Common myeloid progenitor, CD34-positive (primary cell): ENCODE results near the gene TNRC6C.

Source experiments
- CTCF ChIA-PET: fragments of 350-600 bp; sonication (Branson Sonifier 250); formaldehyde crosslinking; loops from one replicate; lab custom pipeline; 2021; ENCODE audit warnings: antibody characterized with exemption; lab: Charles Lee
- POLR2A ChIA-PET: fragments of 350-600 bp; sonication (Branson Sonifier 250); formaldehyde crosslinking; loops from one replicate; lab custom pipeline; 2021; ENCODE audit warnings: antibody characterized with exemption; lab: Charles Lee
- DNase-seq, 3 donors: peaks; one replicate each; pipeline versions ENCODE4 v3.0.0 to v3.0.0-alpha.2; 2013
- H3K27ac ChIP-seq, 2 experiments: 1 replicate in 1 of 2; 2 replicates in 1 of 2; pipeline ENCODE4 v1.7.0; 2013; ENCODE audit warnings: inconsistent platforms in 2 of 2, low read length in 2 of 2, mild to moderate bottlenecking in 2 of 2, low read depth in 1 of 2, moderate library complexity in 1 of 2; ENCODE audit not compliant: severe bottlenecking in 2 of 2, insufficient read depth in 1 of 2, poor library complexity in 1 of 2
- H3K27me3 ChIP-seq, 5 experiments: replicated peaks in 2 of 5; 1 replicate in 3 of 5; 2 replicates in 2 of 5; pipeline versions ENCODE4 v1.6.1 to v1.7.0; 2013; ENCODE audit warnings: low read length in 4 of 5, mild to moderate bottlenecking in 2 of 5, moderate library complexity in 2 of 5, inconsistent platforms in 1 of 5; ENCODE audit not compliant: insufficient read depth in 5 of 5, control insufficient read depth in 4 of 5
- H3K36me3 ChIP-seq, 4 experiments: 1 replicate in 2 of 4; 2 replicates in 2 of 4; pipeline versions ENCODE4 v1.6.1 to v1.7.0; 2013; ENCODE audit warnings: low read length in 3 of 4, control low read depth in 1 of 4, mild to moderate bottlenecking in 1 of 4; ENCODE audit not compliant: control insufficient read depth in 4 of 4, insufficient read depth in 4 of 4
- H3K4me1 ChIP-seq, 4 experiments: 1 replicate in 3 of 4; 2 replicates in 1 of 4; pipeline versions ENCODE4 v1.6.1 to v1.7.1; 2013; ENCODE audit warnings: low read length in 3 of 4, mild to moderate bottlenecking in 3 of 4, control low read depth in 1 of 4, inconsistent platforms in 1 of 4, moderate library complexity in 1 of 4; ENCODE audit not compliant: control insufficient read depth in 4 of 4, insufficient read depth in 4 of 4; ENCODE audit errors: control extremely low read depth in 1 of 4
- H3K4me3 ChIP-seq, 7 experiments: 1 replicate in 4 of 7; 2 replicates in 3 of 7; pipeline versions ENCODE4 v1.5.1 to v1.7.0; 2013; ENCODE audit warnings: mild to moderate bottlenecking in 7 of 7, low read length in 6 of 7, moderate library complexity in 6 of 7, inconsistent platforms in 2 of 7, low read depth in 2 of 7, control low read depth in 1 of 7; ENCODE audit not compliant: insufficient read depth in 4 of 7, control insufficient read depth in 1 of 7; ENCODE audit errors: extremely low read depth in 1 of 7
- H3K9me3 ChIP-seq, 5 experiments: 1 replicate in 4 of 5; 2 replicates in 1 of 5; pipeline versions ENCODE4 v1.6.1 to v1.7.1; 2013; ENCODE audit warnings: low read length in 4 of 5, mild to moderate bottlenecking in 2 of 5, inconsistent platforms in 1 of 5, low read depth in 1 of 5, moderate library complexity in 1 of 5; ENCODE audit not compliant: control insufficient read depth in 4 of 5, insufficient read depth in 2 of 5; ENCODE audit errors: control extremely low read depth in 1 of 5
- WGBS: methylation state at CpG from one replicate; pipeline ENCODE4 v1.1.5; 2013; ENCODE audit not compliant: insufficient coverage; 5-methylcytosine and 5-hydroxymethylcytosine counted together

Gene TNRC6C

DNA sequence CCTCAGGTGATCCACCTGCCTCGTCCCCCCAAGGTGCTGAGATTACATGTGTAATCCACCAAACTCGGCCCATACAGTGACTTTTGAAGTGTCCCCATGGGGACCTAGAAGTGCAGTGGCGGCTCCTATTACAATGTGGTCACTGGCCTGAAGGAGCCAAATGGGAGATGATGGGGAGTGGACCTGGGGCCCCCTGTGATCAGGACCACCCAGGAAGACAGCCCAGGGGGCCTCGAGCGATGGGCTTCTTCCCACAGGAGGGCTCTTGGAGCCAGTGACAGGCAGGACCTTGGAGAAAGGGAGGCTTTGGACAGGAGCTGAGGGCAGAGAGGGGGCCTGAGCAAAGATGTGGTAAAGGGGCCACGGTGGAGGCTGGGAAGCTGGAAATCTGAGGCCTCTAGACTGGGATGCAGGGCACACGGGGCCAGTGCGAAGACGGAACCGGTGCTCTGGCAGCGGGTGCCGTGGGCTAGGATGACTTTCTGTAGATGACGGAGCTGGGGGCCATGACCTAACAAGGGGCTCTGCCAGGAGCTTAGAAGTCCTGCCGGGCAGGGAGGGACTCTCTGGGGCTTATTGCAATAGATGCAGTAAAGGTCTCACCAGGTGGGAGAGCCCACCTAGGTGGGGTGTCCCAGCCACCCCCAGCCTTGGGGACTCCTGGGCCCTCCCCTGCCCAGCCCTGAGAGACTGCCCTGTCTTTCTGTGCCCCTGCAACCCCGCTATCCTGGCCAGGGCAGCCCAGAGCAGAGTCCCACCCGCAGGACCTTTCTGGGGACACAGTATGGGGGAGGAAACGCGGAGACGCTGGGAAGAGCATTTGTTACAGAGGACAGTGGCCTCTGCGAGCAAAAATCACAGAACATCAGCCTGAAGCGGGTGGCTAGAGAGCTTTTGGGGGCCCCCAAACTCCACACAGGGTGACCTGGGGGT is 185.0 kb downstream of the TNRC6C start:
- no peak for DNase-seq
- POLR2A ChIA-PET, result interaction anchor here (0.6 to 1.0 kb wide), 2 partner anchors 10 to 11 kb away, joined by 4 to 5 read pairs; no protein-coding TSS in a partner anchor
- WGBS, result 91% methylated on average over 20 of the region's 21 CpGs
- Histone ChIP-seq H3K27ac (peak overlapping the region in 1 of 2 experiments; percentile 38), H3K4me1 (peaks cover 5 to 70% (median 60%) of the 10 kb centered on the region in 4 experiments), H3K36me3 (peaks cover 0 to 26% (median 15%) of the 10 kb centered on the region in 4 experiments), H3K27me3 (no peaks in the 10 kb centered on the region), H3K4me3 (no peak overlapping the region), H3K9me3 (no peaks in the 10 kb centered on the region)
- CTCF ChIA-PET, result interaction anchor here (0.9 to 2.6 kb wide), 5 partner anchors 8 to 33 kb away, joined by 3 to 14 read pairs (median 4); no protein-coding TSS in a partner anchor

DNA sequence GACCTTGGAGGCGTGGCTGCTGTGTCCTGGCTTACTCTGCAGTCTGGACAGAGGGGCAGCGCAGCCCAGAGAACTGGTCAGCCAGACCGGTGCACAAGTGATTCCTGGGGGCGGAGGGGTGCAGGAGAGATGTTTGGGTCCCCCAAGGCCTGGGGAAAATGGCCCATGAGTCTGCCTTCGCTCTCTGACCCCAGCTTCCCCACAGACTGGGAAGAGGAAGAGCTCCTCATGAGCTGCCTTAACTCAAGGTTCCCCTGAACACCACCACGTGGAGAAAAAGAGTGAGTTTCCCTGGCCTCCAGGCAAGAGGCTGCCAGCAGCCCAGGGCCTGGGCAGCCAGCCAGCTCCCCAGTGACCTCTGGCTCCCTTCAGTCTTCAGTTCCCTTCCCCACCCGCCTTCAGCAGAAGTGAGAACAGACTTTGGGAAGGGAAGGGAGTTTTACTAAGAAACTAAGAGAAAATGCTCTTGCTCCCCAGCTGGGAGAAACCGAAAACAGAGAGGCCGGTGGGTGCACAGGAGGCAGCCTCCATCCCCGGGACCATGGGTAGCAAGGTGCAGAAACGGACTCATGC is 185.7 kb downstream of the TNRC6C start:
- Histone ChIP-seq H3K4me3 (no peak overlapping the region), H3K27me3 (no peaks in the 10 kb centered on the region), H3K36me3 (peaks cover 0 to 20% (median 14%) of the 10 kb centered on the region in 4 experiments), H3K4me1 (peaks cover 5 to 67% (median 57%) of the 10 kb centered on the region in 4 experiments), H3K9me3 (no peaks in the 10 kb centered on the region), H3K27ac (peak overlapping the region in 1 of 2 experiments; percentile 38)
- ChIA-PET POLR2A (interaction anchor here (0.6 to 1.1 kb wide), 3 partner anchors 9 to 27 kb away, joined by 3 to 5 read pairs (median 4); no protein-coding TSS in a partner anchor), CTCF (interaction anchor here (0.6 to 2.6 kb wide), 6 partner anchors 9 to 32 kb away, joined by 3 to 14 read pairs (median 4); partner anchors contain the start of gene TMC8)
- WGBS, result 64% methylated on average over 9 of the region's 11 CpGs
- peak in 2 of 3 donors; percentile 58 to 60 for DNase-seq

DNA sequence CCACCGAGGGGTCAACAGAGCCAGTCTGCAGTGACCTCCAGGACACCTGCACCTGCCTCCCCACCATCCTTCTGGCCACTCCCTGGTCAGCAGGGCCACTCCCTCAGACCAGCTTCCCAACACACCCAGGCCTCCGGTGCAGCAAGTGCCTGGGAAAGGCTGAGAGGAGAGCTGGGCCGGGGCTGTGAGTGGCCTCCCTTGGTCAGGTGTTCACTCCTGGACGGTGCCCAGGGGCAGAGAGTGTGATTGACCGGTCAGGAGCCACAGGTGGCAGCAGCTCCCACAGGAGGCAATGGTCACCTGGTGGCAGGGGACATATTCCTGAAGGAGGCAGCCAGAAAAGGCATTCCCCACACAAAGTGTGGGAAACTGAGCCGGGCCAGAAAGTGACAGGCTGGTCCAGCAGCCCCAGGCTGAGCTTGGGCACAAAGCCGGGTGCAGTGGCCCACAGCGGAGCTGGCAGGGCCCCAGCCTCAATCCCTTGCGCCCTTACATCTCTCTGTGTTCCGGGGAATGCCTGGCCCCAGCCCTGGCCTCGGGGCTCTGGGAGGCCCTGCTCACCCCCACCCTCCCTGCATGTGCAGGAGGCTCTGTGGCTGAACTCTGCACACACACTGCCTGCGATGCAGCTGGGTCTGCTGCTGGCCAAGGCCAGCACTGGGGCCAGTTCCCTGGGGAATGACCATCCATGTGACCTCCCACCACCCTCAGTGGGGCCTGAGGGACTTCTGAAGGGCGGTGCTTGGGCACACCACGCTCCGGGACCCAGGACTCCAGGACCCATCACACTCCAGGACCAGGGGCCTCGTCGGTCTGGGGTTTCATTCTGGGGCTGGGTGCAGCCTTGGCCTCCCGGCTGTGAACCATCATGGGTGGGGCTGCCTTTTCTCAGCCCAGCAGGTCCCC is 186.5 kb downstream of the TNRC6C start:
- POLR2A ChIA-PET, result interaction anchor here (1.0 to 1.1 kb wide), 2 partner anchors 13 to 26 kb away, joined by 3 to 4 read pairs; no protein-coding TSS in a partner anchor
- CTCF ChIA-PET, result interaction anchor here (0.6 to 2.6 kb wide), 7 partner anchors 10 to 32 kb away, joined by 3 to 14 read pairs (median 4); partner anchors contain the start of gene TMC8
- Histone ChIP-seq H3K4me1 (peaks cover 5 to 63% (median 56%) of the 10 kb centered on the region in 4 experiments), H3K36me3 (peaks cover 0 to 19% (median 14%) of the 10 kb centered on the region in 4 experiments), H3K9me3 (no peaks in the 10 kb centered on the region), H3K27ac (peak overlapping the region in 1 of 2 experiments; percentile 34), H3K4me3 (no peak overlapping the region), H3K27me3 (no peaks in the 10 kb centered on the region)
- no peak for DNase-seq
- WGBS, result 91% methylated on average over 16 of the region's 18 CpGs

DNA sequence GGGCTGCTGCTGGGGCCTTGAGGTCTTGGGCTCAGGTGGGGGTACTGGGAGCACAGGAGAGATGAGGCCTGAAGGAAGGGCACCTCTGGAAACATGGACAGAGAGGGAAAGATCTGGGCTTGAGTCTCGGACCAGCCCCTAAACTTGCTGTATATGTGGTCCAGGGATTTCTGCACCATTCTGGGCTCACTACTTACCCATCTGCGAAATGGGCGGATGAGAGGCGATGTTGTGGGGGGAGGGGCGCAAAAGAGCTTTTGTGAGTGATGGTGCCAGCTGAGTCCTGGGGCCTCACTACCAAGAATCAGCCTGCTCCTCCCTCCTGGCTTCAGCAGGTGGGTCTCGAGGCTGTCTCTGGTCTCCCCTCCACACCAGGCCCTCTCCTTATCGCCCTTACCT is 188.0 kb downstream of the TNRC6C start:
- peaks cover 0 to 14% (median 13%) of the 10 kb centered on the region in 4 experiments for H3K36me3 ChIP-seq
- CTCF ChIA-PET, result interaction anchor here (2.5 kb wide), 1 partner anchor 16 kb away, joined by 12 read pairs; no protein-coding TSS in a partner anchor
- no peaks in the 10 kb centered on the region for H3K9me3 ChIP-seq
- no peak for DNase-seq
- no peak overlapping the region for H3K4me3 ChIP-seq
- 100% methylated on average over 5 of the region's 7 CpGs for whole genome bisulfite sequencing
- POLR2A ChIA-PET, result interaction anchor here (0.5 kb wide), 1 partner anchor 27 kb away, joined by 5 read pairs; no protein-coding TSS in a partner anchor
- peaks cover 2 to 49% (median 46%) of the 10 kb centered on the region in 4 experiments for H3K4me1 ChIP-seq
- no peaks in the 10 kb centered on the region for H3K27me3 ChIP-seq
- H3K27ac ChIP-seq, result peak overlapping the region in 1 of 2 experiments; percentile 37

DNA sequence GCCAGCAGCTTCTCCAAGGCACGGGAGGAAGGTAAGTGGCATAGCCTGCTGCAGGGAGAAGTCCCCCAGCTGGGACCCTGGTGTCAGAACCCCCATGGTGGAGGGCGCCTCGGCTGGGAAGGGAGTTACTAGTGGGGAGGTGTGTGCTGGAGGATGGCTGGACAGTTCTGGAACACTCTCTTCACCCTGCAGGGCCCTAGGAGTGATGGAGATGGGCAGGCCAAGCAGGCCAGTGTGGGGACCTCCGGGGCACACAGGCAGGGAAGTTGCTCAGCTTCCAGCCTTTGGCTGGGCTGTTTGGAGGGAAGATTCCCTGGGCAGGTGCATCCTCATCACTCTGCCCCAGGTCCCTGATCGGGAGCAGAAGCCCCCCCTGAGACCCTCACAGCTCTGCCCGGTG is 188.4 kb downstream of the TNRC6C start:
- no peak for DNase-seq
- Histone ChIP-seq H3K27ac (peak overlapping the region in 1 of 2 experiments; percentile 37), H3K9me3 (no peaks in the 10 kb centered on the region), H3K36me3 (peaks cover 0 to 10% (median 9%) of the 10 kb centered on the region in 4 experiments), H3K27me3 (no peaks in the 10 kb centered on the region), H3K4me1 (peaks cover 2 to 45% (median 43%) of the 10 kb centered on the region in 4 experiments), H3K4me3 (no peak overlapping the region)
- 93% methylated on average over 5 of the region's 6 CpGs for WGBS
- POLR2A ChIA-PET, result no interaction called here
- CTCF ChIA-PET, result interaction anchor here (2.0 to 2.5 kb wide), 2 partner anchors 15 to 30 kb away, joined by 5 to 12 read pairs; no protein-coding TSS in a partner anchor
